Liver (tissue), 3 donors: ENCODE measurements around the gene ANAPC13.

ENCODE experiments used
- EGR1 ChIP-seq, 2 donors: IDR thresholded peaks; 2 replicates each; pipeline ENCODE4 v1.6.1; 2016 to 2018; ENCODE audit warnings: antibody characterized with exemption in 2 of 2, low read depth in 2 of 2
- GABPA ChIP-seq, 2 donors: IDR thresholded peaks in 1 of 2; conservative IDR thresholded peaks in 1 of 2; 2 replicates each; pipeline ENCODE4 v1.6.1; 2016; ENCODE audit warnings: antibody characterized with exemption in 2 of 2, mild to moderate bottlenecking in 1 of 2, moderate library complexity in 1 of 2
- JUND ChIP-seq, 2 donors: IDR thresholded peaks; 2 replicates each; pipeline ENCODE4 v1.6.1; 2016; ENCODE audit warnings: antibody characterized with exemption in 2 of 2
- NR2F2 ChIP-seq: IDR thresholded peaks from 2 replicates; pipeline ENCODE4 v1.6.1; 2016; ENCODE audit warnings: antibody characterized with exemption
- RAD21 ChIP-seq, 2 donors: IDR thresholded peaks; 2 replicates each; pipeline ENCODE4 v1.6.1; 2016; ENCODE audit warnings: antibody characterized with exemption in 2 of 2, mild to moderate bottlenecking in 2 of 2
- RXRA ChIP-seq, 2 donors: IDR thresholded peaks; 2 replicates each; pipeline ENCODE4 v1.6.1; 2017 to 2018; ENCODE audit warnings: antibody characterized with exemption in 2 of 2, mild to moderate bottlenecking in 1 of 2
- SP1 ChIP-seq: IDR thresholded peaks from 2 replicates; pipeline ENCODE4 v1.6.1; 2018; ENCODE audit warnings: antibody characterized with exemption, mild to moderate bottlenecking
- TAF1 ChIP-seq: conservative IDR thresholded peaks from 2 replicates; pipeline ENCODE4 v1.6.1; 2016; ENCODE audit warnings: antibody characterized with exemption, mild to moderate bottlenecking
- YY1 ChIP-seq: IDR thresholded peaks from 2 replicates; pipeline ENCODE4 v1.6.1; 2016; ENCODE audit warnings: antibody characterized with exemption, mild to moderate bottlenecking
- TF ChIP-seq, protein P1 (sequence below): fragments of 150-350 bp; IDR thresholded peaks from 2 replicates; pipeline ENCODE4 v1.5.1; 2017; ENCODE audit warnings: improper control_type of control experiment, low read depth, low read length; ENCODE audit not compliant: missing input control
- TF ChIP-seq, protein P2 (sequence below): IDR thresholded peaks from 2 replicates; pipeline ENCODE4 v1.6.1; 2016; ENCODE audit warnings: antibody characterized with exemption
- TF ChIP-seq, protein P3 (sequence below): IDR thresholded peaks from 2 replicates; pipeline ENCODE4 v1.6.1; 2016; ENCODE audit warnings: antibody characterized with exemption, mild to moderate bottlenecking
- TF ChIP-seq, protein P4 (sequence below): IDR thresholded peaks from 2 replicates; pipeline ENCODE4 v1.6.1; 2016; ENCODE audit warnings: antibody characterized with exemption
- donor health status: healthy.
- donor health status: healthy.

DNA sequence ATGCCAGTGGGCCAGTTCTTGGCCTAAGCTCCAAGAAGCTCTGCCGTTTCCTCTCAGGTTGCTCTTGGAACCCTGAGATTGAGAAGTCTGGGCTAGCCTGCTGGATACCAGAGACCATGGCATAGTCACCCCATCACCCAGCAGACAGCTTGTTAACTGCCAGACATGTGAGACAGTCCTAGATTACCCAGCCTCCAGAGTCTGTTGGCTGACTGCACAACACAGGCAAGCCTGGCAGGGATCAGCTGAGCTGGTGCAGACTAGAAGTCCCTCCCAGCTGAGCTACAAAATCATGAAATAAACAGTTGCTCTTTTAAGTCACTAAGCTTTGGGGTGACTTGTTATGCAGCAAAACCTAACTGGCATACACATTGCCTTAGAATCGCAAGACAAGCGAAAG lies 5.2 kb downstream of the ANAPC13 start:
- TF ChIP-seq RAD21 (IDR thresholded peaks at IDR 0.05) (no peak), TAF1 (no peak), RXRA (IDR thresholded peaks at IDR 0.05) (no peak), EGR1 (IDR thresholded peaks at IDR 0.05; ENCODE audit: low read depth in 2 of 2) (no peak), JUND (IDR thresholded peaks at IDR 0.05) (no peak), GABPA (IDR thresholded peaks at IDR 0.05 in 1 of 2, conservative IDR thresholded peaks at IDR 0.05 in 1 of 2) (no peak), NR2F2 (no peak), SP1 (no peak), YY1 (no peak)
- TF ChIP-seq, protein P1, sequence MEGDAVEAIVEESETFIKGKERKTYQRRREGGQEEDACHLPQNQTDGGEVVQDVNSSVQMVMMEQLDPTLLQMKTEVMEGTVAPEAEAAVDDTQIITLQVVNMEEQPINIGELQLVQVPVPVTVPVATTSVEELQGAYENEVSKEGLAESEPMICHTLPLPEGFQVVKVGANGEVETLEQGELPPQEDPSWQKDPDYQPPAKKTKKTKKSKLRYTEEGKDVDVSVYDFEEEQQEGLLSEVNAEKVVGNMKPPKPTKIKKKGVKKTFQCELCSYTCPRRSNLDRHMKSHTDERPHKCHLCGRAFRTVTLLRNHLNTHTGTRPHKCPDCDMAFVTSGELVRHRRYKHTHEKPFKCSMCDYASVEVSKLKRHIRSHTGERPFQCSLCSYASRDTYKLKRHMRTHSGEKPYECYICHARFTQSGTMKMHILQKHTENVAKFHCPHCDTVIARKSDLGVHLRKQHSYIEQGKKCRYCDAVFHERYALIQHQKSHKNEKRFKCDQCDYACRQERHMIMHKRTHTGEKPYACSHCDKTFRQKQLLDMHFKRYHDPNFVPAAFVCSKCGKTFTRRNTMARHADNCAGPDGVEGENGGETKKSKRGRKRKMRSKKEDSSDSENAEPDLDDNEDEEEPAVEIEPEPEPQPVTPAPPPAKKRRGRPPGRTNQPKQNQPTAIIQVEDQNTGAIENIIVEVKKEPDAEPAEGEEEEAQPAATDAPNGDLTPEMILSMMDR = no peak
- TF ChIP-seq, protein P2, sequence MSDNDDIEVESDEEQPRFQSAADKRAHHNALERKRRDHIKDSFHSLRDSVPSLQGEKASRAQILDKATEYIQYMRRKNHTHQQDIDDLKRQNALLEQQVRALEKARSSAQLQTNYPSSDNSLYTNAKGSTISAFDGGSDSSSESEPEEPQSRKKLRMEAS = no peak
- TF ChIP-seq, protein P3, sequence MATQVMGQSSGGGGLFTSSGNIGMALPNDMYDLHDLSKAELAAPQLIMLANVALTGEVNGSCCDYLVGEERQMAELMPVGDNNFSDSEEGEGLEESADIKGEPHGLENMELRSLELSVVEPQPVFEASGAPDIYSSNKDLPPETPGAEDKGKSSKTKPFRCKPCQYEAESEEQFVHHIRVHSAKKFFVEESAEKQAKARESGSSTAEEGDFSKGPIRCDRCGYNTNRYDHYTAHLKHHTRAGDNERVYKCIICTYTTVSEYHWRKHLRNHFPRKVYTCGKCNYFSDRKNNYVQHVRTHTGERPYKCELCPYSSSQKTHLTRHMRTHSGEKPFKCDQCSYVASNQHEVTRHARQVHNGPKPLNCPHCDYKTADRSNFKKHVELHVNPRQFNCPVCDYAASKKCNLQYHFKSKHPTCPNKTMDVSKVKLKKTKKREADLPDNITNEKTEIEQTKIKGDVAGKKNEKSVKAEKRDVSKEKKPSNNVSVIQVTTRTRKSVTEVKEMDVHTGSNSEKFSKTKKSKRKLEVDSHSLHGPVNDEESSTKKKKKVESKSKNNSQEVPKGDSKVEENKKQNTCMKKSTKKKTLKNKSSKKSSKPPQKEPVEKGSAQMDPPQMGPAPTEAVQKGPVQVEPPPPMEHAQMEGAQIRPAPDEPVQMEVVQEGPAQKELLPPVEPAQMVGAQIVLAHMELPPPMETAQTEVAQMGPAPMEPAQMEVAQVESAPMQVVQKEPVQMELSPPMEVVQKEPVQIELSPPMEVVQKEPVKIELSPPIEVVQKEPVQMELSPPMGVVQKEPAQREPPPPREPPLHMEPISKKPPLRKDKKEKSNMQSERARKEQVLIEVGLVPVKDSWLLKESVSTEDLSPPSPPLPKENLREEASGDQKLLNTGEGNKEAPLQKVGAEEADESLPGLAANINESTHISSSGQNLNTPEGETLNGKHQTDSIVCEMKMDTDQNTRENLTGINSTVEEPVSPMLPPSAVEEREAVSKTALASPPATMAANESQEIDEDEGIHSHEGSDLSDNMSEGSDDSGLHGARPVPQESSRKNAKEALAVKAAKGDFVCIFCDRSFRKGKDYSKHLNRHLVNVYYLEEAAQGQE = no peak
- TF ChIP-seq, protein P4, sequence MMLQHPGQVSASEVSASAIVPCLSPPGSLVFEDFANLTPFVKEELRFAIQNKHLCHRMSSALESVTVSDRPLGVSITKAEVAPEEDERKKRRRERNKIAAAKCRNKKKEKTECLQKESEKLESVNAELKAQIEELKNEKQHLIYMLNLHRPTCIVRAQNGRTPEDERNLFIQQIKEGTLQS = no peak
